B cell (primary cell): ENCODE results near the gene FMN1. TPM values are rescaled to one million over a fixed set of nuclear protein-coding genes. Genes with fewer than 3 reads are reported as not detected.

Source experiments
- ATAC-seq: fragments of 200-7000 bp; cut with Tn5 transposase; one replicate; pipeline ENCODE4 v1.10.0; 2021; ENCODE audit warnings: low read depth, mild to moderate bottlenecking, moderate number of reproducible peaks, moderate library complexity
- CTCF ChIA-PET: fragments of 350-600 bp; sonication (Branson Sonifier 250); formaldehyde crosslinking; loops from one replicate; lab custom pipeline; 2021; ENCODE audit warnings: antibody characterized with exemption, inconsistent platforms; lab: Charles Lee
- POLR2A ChIA-PET: fragments of 350-600 bp; sonication (Branson Sonifier 250); formaldehyde crosslinking; loops from one replicate; lab custom pipeline; 2021; ENCODE audit warnings: antibody characterized with exemption; lab: Charles Lee
- DNase-seq: peaks from one replicate; pipeline ENCODE4 v3.0.0; 2013
- H2AFZ ChIP-seq: 2 replicates; pipeline ENCODE4 v1.6.1; 2012; ENCODE audit warnings: mild to moderate bottlenecking, low read depth, low read length; ENCODE audit not compliant: insufficient read depth, poor library complexity, severe bottlenecking
- H3K27ac ChIP-seq, 2 donors: 1 replicate in 1 of 2; 2 replicates in 1 of 2; pipeline ENCODE4 v1.5.1; 2012 to 2013; ENCODE audit warnings: low read length in 2 of 2, mild to moderate bottlenecking in 2 of 2, moderate library complexity in 1 of 2
- H3K27me3 ChIP-seq, 4 experiments: fragments of 200-600 bp in 1 of 4; sonication (generic) in 1 of 4; replicated peaks in 1 of 4; 1 replicate in 2 of 4; 2 replicates in 2 of 4; pipeline versions ENCODE4 v1.6.1 to v1.7.0; 2013 to 2016; ENCODE audit warnings: low read length in 3 of 4, mild to moderate bottlenecking in 2 of 4, mixed read lengths in 1 of 4, moderate library complexity in 1 of 4; ENCODE audit not compliant: insufficient read depth in 4 of 4, control insufficient read depth in 3 of 4; ENCODE audit errors: control extremely low read depth in 1 of 4
- H3K36me3 ChIP-seq, 2 experiments: replicated peaks in 1 of 2; 1 replicate in 1 of 2; 2 replicates in 1 of 2; pipeline versions ENCODE4 v1.6.1 to v1.7.1; 2013; ENCODE audit warnings: low read length in 1 of 2; ENCODE audit not compliant: insufficient read depth in 2 of 2, control insufficient read depth in 1 of 2; ENCODE audit errors: control extremely low read depth in 1 of 2, extremely low read depth in 1 of 2
- H3K4me1 ChIP-seq, 2 donors: fragments of 200-600 bp in 1 of 2; sonication (generic) in 1 of 2; 1 replicate in 1 of 2; 2 replicates in 1 of 2; pipeline versions ENCODE4 v1.5.1 to v1.6.1; 2013 to 2017; ENCODE audit warnings: low read length in 2 of 2; ENCODE audit not compliant: control insufficient read depth in 2 of 2, insufficient read depth in 2 of 2
- H3K4me2 ChIP-seq: replicated peaks from 2 replicates; pipeline ENCODE3; 2012; ENCODE audit warnings: mild to moderate bottlenecking, low read depth, low read length; ENCODE audit not compliant: poor library complexity, severe bottlenecking
- H3K4me3 ChIP-seq, 5 experiments: fragments of 200-600 bp in 1 of 5; sonication (generic) in 1 of 5; 1 replicate in 3 of 5; 2 replicates in 2 of 5; pipeline versions ENCODE4 v1.5.1 to v1.7.0; 2011 to 2016; ENCODE audit warnings: low read length in 4 of 5, mild to moderate bottlenecking in 4 of 5, low read depth in 2 of 5, control low read depth in 1 of 5, moderate library complexity in 1 of 5; ENCODE audit not compliant: insufficient read depth in 1 of 5; ENCODE audit errors: control extremely low read depth in 1 of 5, extremely low read depth in 1 of 5
- H3K79me2 ChIP-seq: fragments of 200-600 bp; sonication (generic); one replicate; pipeline ENCODE4 v1.6.0; 2016; ENCODE audit warnings: low read length; ENCODE audit not compliant: control insufficient read depth, insufficient read depth
- H3K9ac ChIP-seq: fragments of 200-600 bp; sonication (generic); 2 replicates; pipeline ENCODE4 v1.6.1; 2017; ENCODE audit warnings: mild to moderate bottlenecking, low read length, moderate library complexity
- H3K9me3 ChIP-seq, 3 donors: one replicate each; pipeline versions ENCODE4 v1.6.1 to v1.7.1; 2013; ENCODE audit warnings: low read length in 2 of 3; ENCODE audit not compliant: control insufficient read depth in 2 of 3, insufficient read depth in 1 of 3; ENCODE audit errors: control extremely low read depth in 1 of 3
- H4K20me1 ChIP-seq: 2 replicates; pipeline ENCODE4 v1.6.0; 2012; ENCODE audit warnings: mild to moderate bottlenecking, low read length; ENCODE audit not compliant: insufficient read depth, control insufficient read depth, poor library complexity, severe bottlenecking
- H3K27ac Mint-ChIP-seq: one replicate; pipeline ENCODE4 v1.8.0; 2021; ENCODE audit warnings: mixed read lengths
- H3K27me3 Mint-ChIP-seq: one replicate; pipeline ENCODE4 v1.8.0; 2021; ENCODE audit warnings: mixed read lengths
- H3K4me1 Mint-ChIP-seq: one replicate; pipeline ENCODE4 v1.8.0; 2021; ENCODE audit warnings: mixed read lengths
- H3K4me3 Mint-ChIP-seq: one replicate; pipeline ENCODE4 v1.8.0; 2021; ENCODE audit warnings: mixed read lengths
- H3K9me3 Mint-ChIP-seq: one replicate; pipeline ENCODE4 v1.8.0; 2022; ENCODE audit warnings: mixed read lengths; ENCODE audit not compliant: insufficient read depth
- CTCF ChIP-seq: fragments of 200-600 bp; IDR thresholded peaks from one replicate; pipeline ENCODE4 v1.8.0; 2022; ENCODE audit warnings: antibody characterized with exemption, mild to moderate bottlenecking
- EZH2 ChIP-seq: IDR thresholded peaks from 2 replicates; pipeline ENCODE4 v1.6.1; 2012; ENCODE audit warnings: borderline replicate concordance, low read depth, mild to moderate bottlenecking, moderate library complexity, low read length; ENCODE audit not compliant: insufficient read depth, poor library complexity, severe bottlenecking
- WGBS: methylation state at CpG from one replicate; pipeline ENCODE4 v1.1.5; 2013; ENCODE audit warnings: missing lambda C conversion rate; ENCODE audit not compliant: insufficient coverage; 5-methylcytosine and 5-hydroxymethylcytosine counted together
- intact Hi-C: fragments of 100-400 bp; cut with micrococcal nuclease; formaldehyde crosslinking; loops from one replicate; pipeline ENCODE4 v1.10.0; 2022
- polyA plus RNA-seq: library from polyadenylated mRNA; depleted of rRNA; stranded (reverse); fragments of >200 nt; gene quantifications from 2 replicates; pipeline ENCODE4 v1.2.3, GENCODE V29; 2012
- total RNA-seq, 2 donors: library from RNA; stranded (reverse); fragments of 120-200 nt in 1 of 2; gene quantifications; 1 replicate in 1 of 2; 2 replicates in 1 of 2; pipeline versions ENCODE4 v1.2.3 to v1.2.4, GENCODE V29; 2013 to 2022

Gene FMN1
- total and polyA plus RNA-seq, 2 donors (not counting 1 experiment from before 2014, with no cell fraction given) = 0.21 to 0.96 TPM

- no peaks in the 10 kb centered on the region for H3K9me3 ChIP-seq
- no peak for ATAC-seq
- no peak overlapping the region for H3K27ac Mint-ChIP-seq
- no peaks in the 10 kb centered on the region for H3K79me2 ChIP-seq
- H3K4me1 Mint-ChIP-seq = peaks cover 17% of the 10 kb centered on the region
- H2AFZ ChIP-seq = no peak overlapping the region
- 96% methylated on average over 9 of the region's 15 CpGs for WGBS
- H3K9me3 Mint-ChIP-seq = no peaks in the 10 kb centered on the region
- no peak overlapping the region for H3K4me3 Mint-ChIP-seq
- no peak for TF ChIP-seq CTCF
- TF ChIP-seq EZH2 = no peak
- no peak overlapping the region for H3K9ac ChIP-seq
- POLR2A ChIA-PET = interaction anchor here (0.7 kb wide), 1 partner anchor 35 kb away, joined by 3 read pairs; no protein-coding TSS in a partner anchor
- CTCF ChIA-PET = no interaction called here
- intact Hi-C loops = loop anchor here (5.0 kb wide), 1 partner anchor 41 kb away; no protein-coding TSS in a partner anchor
- no peak overlapping the region for H3K27ac ChIP-seq
- H4K20me1 ChIP-seq = no peaks in the 10 kb centered on the region
- no peaks in the 10 kb centered on the region for H3K27me3 ChIP-seq
- H3K4me3 ChIP-seq = no peak overlapping the region
- H3K36me3 ChIP-seq = no peaks in the 10 kb centered on the region
- DNase-seq = no peak
- H3K4me1 ChIP-seq = peaks cover 0 to 3% of the 10 kb centered on the region in 2 donors
- peaks cover 4% of the 10 kb centered on the region for H3K27me3 Mint-ChIP-seq
- H3K4me2 ChIP-seq = no peak overlapping the region
Observed at GRCh38 chr15:32873284-32874114, 321.0 kb downstream of the FMN1 start.
